GM19324 (cell line): ENCODE data around the gene DNAH8.

Source experiments
- ATAC-seq: cut with Tn5 transposase; IDR thresholded peaks from one replicate; pipeline ENCODE4 v1.9.1; 2021; ENCODE audit warnings: mild to moderate bottlenecking, moderate library complexity; ENCODE audit not compliant: unreplicated experiment, low FRiP score

The DNAH8 gene

DNA sequence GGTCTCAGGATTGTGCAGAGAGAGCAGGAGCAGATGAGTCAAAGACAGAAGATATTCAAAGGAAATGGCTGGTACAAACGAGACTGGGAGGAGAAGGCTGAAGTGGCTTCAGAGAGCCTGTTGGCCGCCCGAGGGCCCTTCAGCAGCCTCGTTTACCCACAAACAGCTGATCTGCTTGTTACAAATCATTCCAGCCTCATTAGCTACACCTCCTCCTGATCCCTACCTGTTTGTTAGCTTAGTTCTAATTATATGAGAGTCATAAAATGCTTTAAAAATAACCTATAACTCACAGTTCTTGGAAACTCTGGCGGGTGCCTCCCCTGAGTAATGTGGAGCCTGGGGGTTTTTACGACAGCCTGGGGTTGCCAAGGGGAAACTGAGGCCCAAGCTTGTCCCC is 346.1 kb downstream of the DNAH8 start:
- no peak for ATAC-seq

DNA sequence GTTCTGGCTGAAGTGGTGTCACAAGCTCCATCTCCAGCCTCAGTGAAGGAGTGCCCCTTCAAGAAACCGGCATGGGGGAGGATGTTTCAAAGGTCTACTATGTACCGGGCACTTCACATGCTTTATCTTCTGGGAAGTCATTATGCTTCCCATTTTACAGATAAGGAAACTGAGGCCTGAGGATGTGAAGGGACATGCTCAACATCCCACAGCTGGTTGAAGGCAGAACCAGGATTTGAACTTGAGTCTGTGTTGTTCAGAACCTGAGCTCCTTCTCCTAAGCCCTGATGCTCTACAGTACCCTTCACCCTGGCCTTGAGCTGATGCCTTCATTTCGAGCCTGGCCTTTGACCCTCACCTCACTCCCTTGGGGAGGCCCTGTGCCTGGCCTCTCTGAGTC is 346.5 kb downstream of the DNAH8 start:
- no peak for ATAC-seq

DNA sequence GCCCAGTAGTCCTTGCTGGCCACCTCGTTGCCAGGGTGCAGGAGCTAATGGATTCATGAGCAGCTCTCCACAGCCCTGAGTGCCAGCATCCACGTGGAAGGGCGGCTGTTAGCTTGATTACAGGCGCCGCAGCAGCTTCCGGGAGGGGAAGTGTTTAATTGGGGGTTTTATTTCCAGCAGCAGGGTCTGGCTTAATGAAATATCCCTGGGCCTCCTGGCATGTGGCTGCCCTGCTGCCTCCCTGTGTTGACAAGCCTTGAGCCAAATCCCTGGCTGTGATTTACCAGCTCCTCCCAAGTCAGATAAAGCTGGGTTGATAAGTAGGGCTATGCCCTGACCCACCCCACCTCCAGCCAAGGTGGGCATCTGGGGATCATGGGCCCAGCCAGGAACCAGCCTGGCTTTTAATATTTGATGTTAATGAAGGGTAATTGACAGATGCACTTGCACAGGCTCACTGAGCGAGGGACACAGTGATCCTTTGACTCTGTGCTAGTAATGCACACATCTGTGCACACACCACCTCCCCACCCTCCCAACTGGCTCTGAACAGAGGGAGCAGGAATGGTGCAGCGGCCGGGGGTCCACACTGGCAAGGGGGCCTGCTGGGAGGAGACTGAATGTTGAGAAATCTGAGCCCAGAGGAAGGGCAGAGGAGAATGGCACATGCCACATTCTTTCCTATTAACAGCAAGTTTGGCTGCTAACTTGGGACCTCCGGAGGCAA is 347.1 kb downstream of the DNAH8 start:
- no peak for ATAC-seq

DNA sequence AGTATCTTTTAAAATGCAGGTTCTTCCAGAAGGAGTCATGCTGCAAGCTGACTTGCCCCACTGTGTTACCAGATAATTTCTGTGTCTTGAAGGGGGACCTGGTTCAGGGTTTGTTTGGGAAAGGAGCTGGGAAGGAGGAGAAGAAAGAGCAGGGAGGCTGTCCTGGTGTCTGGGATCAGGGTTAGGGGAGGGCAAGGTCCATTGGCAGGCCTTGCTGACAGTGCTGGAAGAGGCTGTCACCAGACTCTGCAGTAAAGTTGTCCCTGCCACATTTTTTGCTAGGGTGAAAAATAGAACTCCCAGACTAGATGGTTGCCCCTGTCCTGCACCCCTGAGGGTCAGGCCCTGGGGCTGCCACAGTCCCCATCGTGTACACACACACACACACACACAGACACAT is 348.4 kb downstream of the DNAH8 start:
- no peak for ATAC-seq

DNA sequence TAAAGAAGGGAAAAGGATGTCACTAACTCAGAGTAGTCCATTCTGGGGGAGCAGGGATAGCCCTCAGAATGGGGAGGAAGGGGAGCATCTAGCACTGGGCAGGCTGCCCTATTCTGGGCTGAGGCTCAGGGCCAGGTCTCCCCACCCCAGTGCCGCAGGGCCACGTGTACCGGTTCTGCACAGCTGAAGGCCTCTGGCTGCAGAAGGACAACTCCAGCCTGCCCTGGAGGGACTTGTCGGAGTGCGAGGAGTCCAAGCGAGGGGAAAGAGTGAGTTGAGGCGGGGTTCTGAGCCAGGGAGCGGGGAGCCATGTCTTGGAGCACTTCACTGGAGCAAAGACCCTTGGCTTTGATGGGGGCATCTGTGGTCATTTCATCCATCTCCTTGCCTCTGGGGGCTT is 350.4 kb downstream of the DNAH8 start:
- ATAC-seq, result no peak

DNA sequence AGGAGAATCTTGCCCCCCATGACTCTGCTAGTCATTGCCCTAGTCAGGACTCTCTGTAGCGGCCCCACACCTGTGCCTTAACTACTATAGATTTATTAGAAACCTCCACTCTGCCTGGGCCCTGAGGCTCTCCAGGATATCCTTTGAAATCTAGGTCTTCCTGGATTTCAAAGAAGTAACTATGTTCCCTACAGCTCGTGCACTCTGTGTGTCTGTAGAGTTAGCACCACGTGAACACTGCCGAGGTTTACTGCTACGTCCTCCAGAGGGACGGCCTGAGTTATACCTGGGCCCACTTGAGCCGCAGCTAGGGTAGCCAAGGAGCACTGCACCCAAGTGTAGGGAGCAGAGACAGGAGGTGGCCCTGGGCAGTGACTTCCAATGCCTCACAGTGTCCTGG is 353.3 kb downstream of the DNAH8 start:
- ATAC-seq, result no peak

DNA sequence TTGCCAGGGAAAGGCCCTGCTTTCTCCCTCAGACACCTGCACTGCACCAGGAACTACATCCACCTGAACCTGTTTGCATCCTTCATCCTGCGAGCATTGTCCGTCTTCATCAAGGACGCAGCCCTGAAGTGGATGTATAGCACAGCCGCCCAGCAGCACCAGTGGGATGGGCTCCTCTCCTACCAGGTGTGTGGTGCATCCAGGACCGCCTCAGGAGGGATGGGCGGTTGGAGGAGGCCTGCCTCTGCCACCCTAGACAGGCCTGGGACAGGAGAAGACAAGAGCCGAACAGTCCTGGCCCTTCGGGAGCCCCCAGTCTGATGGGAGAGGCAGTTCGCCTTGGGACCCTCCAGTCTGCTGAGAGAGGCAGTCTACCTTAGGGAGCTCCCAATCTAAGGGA is 357.7 kb downstream of the DNAH8 start:
- no peak for ATAC-seq

DNA sequence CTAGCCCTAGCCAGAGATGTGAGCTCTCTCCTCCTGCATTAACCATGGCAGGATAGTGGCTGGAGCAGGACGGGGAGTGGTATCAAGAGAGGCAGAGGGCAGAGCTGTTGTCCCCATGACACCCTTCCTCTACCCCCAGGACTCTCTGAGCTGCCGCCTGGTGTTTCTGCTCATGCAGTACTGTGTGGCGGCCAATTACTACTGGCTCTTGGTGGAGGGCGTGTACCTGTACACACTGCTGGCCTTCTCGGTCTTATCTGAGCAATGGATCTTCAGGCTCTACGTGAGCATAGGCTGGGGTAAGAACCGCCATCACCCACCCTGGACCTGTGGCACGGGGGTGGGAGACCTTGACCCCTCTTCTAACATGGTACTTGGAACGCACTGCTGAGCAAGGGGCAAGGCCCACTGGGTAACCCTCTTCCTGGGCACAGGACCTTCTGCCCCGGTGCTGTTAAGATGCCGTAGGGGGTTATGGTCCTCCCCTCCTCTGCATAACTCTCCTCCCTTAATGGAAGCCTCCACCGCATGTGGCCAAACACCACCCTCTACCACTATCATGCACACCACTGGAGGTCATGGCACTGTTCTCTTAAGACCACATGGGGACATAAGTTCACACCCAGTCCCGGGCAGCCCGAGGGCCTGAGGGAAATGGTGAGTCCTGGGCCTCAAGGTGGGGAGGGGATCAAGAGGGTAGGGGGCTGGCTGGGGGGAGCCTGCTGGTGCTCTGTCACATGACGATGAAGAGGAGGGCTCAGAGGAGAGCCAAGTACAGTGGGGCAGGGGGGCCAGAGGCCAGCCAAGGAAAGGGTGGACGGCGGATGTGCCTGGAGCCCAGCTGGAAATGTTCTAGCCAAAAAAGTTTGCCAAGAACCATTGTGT is 358.6 kb downstream of the DNAH8 start:
- no peak for ATAC-seq

DNA sequence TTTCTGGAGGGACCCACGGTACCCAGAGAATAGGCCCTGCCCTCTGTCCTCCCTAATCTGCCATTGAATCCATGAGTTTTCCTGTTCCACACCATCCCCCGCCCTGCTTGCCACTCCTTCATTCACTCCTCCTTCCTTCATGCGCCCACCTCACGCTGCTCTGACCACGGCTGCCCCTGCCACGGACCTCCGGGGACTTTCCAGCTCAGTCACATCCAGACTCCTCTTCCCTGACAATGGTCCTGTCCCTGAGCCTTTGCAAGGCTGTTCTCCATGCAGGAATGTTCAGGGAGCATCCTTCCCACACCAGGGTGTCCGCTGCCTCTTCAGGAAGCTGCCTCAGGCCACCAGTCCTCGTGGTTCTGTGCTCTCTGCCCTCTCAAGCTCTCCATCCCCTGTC is 359.4 kb downstream of the DNAH8 start:
- no peak for ATAC-seq

DNA sequence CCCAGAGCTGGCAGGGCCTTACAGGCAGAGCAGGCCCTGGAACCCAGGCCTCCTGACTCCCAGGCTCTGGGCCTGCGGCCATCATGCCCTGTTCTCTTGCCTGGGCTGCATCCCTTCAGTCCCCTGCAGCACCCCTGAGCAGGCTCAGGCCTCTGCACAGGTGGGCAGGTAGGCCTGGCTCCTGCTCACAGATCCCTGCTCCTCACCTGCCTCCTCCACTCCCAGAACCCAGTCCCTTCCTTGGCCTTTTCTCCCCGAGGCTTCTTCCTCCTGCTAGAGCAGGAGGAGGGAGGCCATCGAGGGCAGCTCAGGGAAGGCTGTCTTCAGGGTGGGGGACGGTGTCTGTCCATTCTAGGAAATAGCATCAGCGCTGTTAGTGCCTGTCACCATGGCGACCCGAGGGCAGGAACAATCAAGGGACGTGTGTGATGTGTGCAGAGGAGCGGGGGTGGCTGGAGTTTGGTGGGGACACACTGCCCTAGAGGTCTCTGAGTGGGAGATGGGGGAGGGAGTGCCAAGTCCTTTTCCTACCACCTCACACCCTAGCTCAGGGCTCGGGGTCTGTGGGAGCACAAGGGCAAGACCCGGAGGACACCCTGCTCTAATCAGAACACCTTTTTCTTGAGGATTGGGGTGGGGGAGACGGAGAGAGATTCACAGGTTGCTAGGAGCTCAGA is 360.0 kb downstream of the DNAH8 start:
- ATAC-seq, result no peak

DNA sequence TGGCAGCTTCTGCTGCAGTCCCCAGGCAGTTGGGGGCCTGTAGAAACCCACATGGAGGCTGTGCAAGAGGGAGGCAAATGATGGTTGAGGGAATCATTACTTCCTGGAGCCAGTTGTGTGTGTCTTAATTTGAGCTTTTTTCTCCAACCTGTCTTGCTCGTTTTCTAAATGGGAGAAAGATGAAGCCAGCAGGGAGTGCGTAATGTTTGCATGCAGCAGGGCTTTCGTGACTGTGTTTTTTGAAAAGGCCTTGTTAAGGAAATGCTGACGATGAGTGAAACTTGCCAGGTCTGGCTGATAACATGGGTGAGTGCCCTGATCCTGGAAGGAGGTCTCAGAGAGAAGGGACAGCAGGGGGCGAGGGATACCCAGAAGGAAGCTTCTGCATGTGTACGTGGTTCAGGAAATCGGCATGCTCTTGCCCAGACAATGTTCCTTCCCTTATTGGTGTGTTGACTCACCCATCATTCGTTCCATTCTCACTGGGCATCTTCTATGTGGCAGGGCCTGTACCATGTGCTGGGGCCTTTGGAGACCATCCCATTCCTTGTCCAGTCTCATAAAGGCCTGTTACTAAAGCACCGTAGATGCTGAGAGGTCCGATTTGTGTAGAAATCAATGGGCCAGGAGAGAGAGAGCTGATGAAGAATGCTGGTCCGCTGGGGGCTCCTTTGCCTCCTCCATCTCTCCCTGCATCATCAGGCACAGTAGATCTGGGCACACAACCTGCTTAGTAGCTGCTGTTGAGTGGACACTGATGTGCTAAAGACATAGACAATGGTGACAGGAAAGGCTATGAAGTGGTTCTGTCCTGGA is 360.9 kb downstream of the DNAH8 start:
- no peak for ATAC-seq

DNA sequence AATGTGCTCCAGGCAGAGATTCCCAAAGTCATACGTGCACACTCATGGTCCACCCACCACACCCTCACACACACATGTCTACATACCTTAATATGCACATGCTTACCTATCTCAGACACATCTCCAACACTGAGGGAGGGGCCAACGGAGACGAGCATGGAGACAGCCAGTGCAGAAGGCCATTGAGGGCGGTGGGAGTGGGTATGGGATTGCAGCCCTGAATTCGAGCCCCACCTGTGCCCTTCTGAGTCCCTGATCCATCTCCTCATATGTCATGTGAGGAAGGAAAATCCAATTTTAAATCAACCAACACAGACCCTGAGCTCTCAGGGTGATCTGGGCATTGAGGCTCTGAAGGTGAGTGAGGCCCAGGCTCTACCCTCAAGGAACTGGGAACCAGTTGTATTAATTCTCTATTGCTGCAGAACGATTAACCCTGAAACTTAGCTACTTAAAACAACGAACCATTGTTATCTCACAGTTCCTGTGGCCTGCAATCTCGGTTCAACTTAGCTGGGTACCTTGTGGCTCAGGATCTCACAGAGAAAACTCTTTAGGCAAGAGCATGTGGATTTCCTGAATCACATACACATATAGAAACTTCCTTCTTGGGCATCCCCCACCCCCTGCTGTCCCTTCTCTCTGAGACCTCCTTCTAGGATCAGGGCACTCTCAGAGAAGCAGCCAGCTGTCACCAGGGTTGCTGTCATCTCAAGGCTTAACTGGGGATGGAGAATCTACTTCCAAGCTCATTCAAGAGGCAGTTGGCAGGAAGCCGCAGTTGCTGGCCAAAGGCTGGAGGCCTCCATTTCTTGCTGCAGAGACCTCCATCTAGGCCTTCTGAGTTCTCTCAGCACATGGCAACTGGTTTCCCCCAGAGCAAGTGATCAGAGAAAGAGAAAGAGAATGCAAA is 361.8 kb downstream of the DNAH8 start:
- no peak for ATAC-seq

DNA sequence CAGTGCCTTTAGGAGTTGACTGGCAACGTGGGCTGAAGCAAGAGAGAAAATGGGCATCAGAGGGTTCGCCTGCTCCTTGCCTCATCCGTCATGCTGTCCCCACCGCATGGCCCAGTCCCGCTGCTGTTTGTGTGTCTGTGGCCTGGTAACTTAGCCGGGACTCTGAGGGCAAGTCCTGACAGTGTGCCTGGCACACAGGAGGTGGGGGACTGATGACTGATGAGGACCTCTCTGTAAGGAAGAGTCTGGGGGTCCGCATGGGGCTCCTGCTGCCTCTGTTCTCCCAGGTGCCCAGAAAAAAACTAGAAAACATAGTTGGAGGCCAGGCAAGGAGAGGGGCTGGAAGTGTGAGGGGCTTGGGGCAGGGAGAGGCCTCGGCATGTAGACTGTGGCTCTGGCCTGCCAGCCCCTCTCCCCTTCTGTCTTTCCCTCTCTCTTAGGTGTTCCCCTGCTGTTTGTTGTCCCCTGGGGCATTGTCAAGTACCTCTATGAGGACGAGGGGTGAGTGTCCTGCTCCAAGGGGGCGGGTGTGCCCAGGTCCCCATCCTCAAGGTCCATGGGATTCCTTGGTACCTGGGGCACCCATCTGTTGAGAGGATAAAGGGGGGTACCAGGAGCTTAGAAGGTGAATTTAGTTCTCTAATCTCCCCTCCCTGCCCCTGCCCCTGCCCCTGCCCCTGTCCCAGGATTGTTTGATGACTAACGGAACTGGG is 362.9 kb downstream of the DNAH8 start:
- no peak for ATAC-seq

DNA sequence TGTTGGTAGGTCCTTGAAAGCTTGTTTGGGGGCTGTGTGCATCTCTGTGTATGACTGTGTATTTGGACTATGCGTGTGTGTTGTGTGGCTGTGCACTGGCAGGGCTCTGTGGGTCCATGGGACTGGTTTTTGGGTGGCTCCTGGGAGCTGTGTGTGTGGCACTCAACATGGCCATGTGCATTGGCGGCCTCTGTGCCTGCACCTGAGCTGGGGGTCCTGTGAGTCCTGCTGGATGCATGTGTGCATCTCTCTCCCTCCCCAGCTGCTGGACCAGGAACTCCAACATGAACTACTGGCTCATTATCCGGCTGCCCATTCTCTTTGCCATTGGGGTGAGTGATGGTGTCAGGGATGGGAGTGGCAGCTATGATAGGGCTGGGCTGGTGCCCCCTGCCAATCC is 363.6 kb downstream of the DNAH8 start:
- ATAC-seq, result no peak

DNA sequence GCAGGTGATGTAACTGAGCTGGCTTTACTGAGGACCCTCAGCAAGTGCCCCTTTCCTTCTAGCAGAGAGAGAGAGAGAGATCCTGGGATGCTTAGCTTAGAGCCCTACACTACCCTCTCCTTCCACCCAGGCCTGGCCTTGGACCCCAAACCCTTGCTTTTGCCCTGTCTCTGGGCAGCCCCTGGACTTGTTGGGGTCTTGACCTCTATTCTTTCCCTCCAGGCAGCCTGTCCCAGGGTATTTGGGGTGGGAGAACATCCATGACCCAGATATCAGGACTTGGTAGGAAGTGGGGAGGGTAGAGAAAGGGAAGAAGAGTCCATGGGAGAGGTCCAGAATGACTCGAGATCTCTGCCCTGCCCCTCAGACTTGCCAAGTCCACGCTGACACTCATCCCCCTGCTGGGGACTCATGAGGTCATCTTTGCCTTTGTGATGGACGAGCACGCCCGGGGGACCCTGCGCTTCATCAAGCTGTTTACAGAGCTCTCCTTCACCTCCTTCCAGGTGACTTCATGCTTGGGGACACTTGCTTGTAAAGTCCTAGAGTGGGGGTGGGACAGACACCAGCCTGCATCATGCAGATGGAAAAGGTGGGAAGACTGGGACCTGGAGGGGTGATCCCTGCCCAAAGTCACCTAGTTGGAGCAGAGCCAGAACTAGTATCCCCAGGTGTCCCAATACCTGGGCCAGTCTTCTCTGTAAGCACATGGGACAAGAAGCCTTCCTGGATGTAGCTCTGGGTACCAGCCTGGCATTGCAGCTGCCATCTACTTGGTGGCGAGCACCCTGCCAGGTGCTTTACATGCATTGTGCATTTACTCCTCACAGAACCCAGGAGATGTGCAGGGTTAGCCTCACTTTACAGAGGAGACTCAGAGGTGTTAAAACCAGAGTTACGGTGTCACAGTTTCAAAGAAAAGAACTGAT is 364.4 kb downstream of the DNAH8 start:
- no peak for ATAC-seq
